Measurements from ENCODE around the gene SLC7A11.
A peak's percentile ranks its signal among the peaks of the same experiment; 100 is the strongest.

The SLC7A11 gene

DNA sequence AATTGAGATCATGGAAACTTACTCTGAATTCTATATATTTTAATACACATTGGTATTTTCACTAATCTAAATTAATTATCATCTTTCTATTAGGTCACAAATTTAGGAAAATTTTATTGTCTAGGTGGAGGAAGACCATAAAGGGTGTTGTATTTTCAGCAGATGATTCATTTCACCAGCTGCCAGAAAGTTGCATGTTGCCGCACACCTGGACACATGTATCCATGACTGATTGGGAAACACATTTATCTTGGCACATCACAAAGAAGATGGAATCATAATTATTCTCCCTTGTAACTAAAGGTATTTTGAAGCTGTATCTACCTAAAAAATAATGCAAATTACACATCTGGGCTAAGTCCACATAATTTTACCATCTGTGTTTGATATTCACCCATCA is 33.1 kb downstream of the SLC7A11 start:
- no peaks in the 10 kb centered on the region for H3K4me1 Mint-ChIP-seq
- no peak for DNase-seq
- H3K36me3 Mint-ChIP-seq (ENCODE audit: low read depth): no peaks in the 10 kb centered on the region
- no peak for ATAC-seq
- H3K27me3 Mint-ChIP-seq: no peaks in the 10 kb centered on the region
- no peak overlapping the region for H3K27ac Mint-ChIP-seq
- H3K4me3 Mint-ChIP-seq: no peak overlapping the region
- H3K9me3 Mint-ChIP-seq: no peaks in the 10 kb centered on the region

DNA sequence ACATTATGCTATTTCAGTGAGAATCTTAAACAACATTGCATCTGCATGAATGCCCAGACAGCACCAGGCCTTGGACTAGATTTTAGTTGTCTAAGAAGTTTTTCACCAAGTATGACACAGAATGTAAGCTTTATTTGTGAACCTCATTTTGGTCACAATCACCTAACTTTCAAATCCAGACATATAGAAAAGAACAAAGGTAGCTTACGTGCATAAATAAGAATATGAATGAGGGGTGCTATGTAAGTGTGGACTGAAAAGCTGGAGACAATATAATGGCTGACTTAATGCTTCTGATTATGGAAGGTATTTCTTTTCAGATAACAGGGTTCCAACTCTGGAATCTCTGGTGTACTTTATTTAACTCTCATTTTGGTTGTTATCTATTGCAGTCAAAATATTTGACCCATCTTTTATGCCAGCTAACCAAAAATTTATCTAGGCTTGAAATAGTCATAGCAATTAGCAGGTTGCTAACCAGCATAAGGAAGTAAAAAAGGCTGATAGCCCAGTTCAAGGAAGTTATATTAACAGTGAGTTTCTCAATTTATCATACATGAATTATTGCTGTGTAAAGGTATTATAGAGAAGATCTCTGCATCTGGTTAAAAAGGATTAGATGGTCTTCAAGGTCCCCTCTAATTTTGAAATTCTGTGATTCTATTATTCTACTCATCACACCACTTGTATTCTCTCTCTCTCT is 36.5 kb downstream of the SLC7A11 start:
- Mint-ChIP-seq H3K36me3 (ENCODE audit: low read depth) (no peaks in the 10 kb centered on the region), H3K4me1 (no peaks in the 10 kb centered on the region), H3K9me3 (no peaks in the 10 kb centered on the region), H3K27me3 (no peaks in the 10 kb centered on the region), H3K4me3 (no peak overlapping the region), H3K27ac (no peak overlapping the region)
- DNase-seq: no peak
- ATAC-seq: no peak

GRCh38 chr4:138204507-138204906 is 37.6 kb downstream of the SLC7A11 start:
- Mint-ChIP-seq H3K36me3 (ENCODE audit: low read depth) (no peaks in the 10 kb centered on the region), H3K4me3 (no peak overlapping the region), H3K4me1 (no peaks in the 10 kb centered on the region), H3K27me3 (no peaks in the 10 kb centered on the region), H3K9me3 (no peaks in the 10 kb centered on the region), H3K27ac (no peak overlapping the region)
- ATAC-seq: no peak
- no peak for DNase-seq

- Mint-ChIP-seq H3K4me1 (no peaks in the 10 kb centered on the region), H3K36me3 (ENCODE audit: low read depth) (no peaks in the 10 kb centered on the region), H3K27ac (no peak overlapping the region), H3K27me3 (no peaks in the 10 kb centered on the region), H3K4me3 (no peak overlapping the region), H3K9me3 (no peaks in the 10 kb centered on the region)
- DNase-seq (no peak), ATAC-seq (no peak)
Measured at GRCh38 chr4:138202686-138203085, 39.5 kb downstream of the SLC7A11 start.

DNA sequence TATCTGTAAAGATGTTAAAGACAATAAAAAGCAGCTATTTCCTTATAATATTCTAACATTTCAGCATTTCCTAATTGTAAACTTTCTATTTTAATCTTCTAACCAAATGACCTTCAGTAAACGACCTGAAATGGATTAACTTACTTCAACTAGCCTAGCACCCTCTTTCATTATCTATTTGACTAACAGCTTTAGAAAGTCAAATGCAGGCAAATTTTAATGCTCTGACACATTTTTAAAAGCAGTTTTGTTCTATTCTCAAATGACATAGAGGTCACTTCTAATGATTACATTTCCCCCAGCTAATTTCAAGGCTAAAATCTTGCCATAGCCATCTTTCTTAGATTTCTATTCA is 41.9 kb downstream of the SLC7A11 start:
- no peaks in the 10 kb centered on the region for H3K9me3 Mint-ChIP-seq
- no peak overlapping the region for H3K27ac Mint-ChIP-seq

DNA sequence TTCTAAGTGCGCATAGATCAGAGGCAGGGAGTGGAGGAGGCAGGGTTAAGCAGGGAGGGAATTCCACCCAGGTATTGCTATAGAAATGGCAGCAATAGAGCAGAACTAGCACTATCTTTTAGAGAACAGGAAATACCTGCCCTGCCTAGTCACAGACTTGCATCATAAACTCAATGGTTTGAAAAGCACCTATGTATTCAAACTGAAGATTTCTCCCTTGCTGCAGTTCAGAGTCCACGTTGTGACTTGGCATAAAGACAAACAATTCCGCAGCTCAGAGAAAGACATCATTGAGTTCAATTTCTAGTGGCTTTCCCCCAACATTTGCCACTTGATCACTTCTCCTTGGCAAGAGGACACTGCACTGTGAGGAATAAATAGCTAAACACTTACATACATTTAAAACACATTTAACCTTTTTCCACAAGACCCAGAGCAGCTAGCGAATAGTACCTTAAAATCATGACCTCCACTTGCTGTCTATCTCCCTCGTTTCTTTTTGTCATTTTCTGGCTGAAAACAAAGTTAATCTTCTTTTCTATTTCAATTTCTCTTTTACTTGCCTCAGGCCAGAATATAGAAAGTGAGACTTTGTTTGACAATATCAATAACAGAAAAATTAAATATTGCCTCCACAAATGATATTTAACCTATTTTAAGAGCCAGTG is 42.4 kb downstream of the SLC7A11 start:
- H3K9me3 Mint-ChIP-seq: no peaks in the 10 kb centered on the region
- no peaks in the 10 kb centered on the region for H3K4me1 Mint-ChIP-seq
- no peak overlapping the region for H3K27ac Mint-ChIP-seq
- H3K4me3 Mint-ChIP-seq: no peak overlapping the region
- H3K36me3 Mint-ChIP-seq (ENCODE audit: low read depth): no peaks in the 10 kb centered on the region
- ATAC-seq (no peak), DNase-seq (no peak)
- no peaks in the 10 kb centered on the region for H3K27me3 Mint-ChIP-seq

More for the DNA sequence above, 41.9 kb downstream of the SLC7A11 start:
- Mint-ChIP-seq H3K4me1 (no peaks in the 10 kb centered on the region), H3K4me3 (no peak overlapping the region), H3K27me3 (no peaks in the 10 kb centered on the region), H3K36me3 (ENCODE audit: low read depth) (no peaks in the 10 kb centered on the region)
- ATAC-seq: no peak
- DNase-seq: no peak

GRCh38 chr4:138196153-138196552 is 46.0 kb downstream of the SLC7A11 start:
- no peaks in the 10 kb centered on the region for H3K36me3 Mint-ChIP-seq (ENCODE audit: low read depth)
- no peak overlapping the region for H3K27ac Mint-ChIP-seq
- ATAC-seq (no peak), DNase-seq (no peak)
- no peak overlapping the region for H3K4me3 Mint-ChIP-seq
- H3K4me1 Mint-ChIP-seq: peaks cover 2% of the 10 kb centered on the region
- no peaks in the 10 kb centered on the region for H3K9me3 Mint-ChIP-seq
- H3K27me3 Mint-ChIP-seq: no peaks in the 10 kb centered on the region

GRCh38 chr4:138193963-138194362 is 48.2 kb downstream of the SLC7A11 start:
- no peaks in the 10 kb centered on the region for H3K9me3 Mint-ChIP-seq
- H3K27ac Mint-ChIP-seq: no peak overlapping the region
- ATAC-seq (no peak), DNase-seq (no peak)
- no peaks in the 10 kb centered on the region for H3K27me3 Mint-ChIP-seq
- H3K4me3 Mint-ChIP-seq: no peak overlapping the region
- H3K36me3 Mint-ChIP-seq (ENCODE audit: low read depth): no peaks in the 10 kb centered on the region
- peaks cover 4% of the 10 kb centered on the region for H3K4me1 Mint-ChIP-seq

DNA sequence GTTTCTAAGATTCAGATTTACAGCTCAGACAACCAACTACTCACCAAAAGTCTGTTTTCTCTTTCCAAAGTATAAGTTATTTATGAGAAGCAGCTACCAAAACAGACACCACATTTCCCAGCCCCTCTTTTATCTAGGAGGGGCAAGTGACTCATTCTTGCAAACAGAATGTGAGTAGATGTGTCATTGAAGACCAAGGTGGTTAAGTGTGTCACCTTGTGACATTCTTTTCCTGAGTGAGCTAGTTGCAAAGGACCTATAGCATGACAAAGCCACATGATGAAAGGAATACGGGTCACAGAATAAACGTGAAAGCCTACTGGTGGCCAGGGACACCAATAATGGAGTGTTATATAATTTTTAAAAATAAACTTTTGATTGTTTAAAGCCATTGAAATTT is 50.0 kb downstream of the SLC7A11 start:
- Mint-ChIP-seq H3K4me3 (no peak overlapping the region), H3K36me3 (ENCODE audit: low read depth) (no peaks in the 10 kb centered on the region), H3K9me3 (no peaks in the 10 kb centered on the region), H3K4me1 (peaks cover 4% of the 10 kb centered on the region), H3K27me3 (no peaks in the 10 kb centered on the region), H3K27ac (no peak overlapping the region)
- peak; percentile 66 for ATAC-seq
- DNase-seq: no peak

GRCh38 chr4:138190452-138190858 is 51.7 kb downstream of the SLC7A11 start:
- H3K9me3 Mint-ChIP-seq: no peaks in the 10 kb centered on the region
- no peaks in the 10 kb centered on the region for H3K36me3 Mint-ChIP-seq (ENCODE audit: low read depth)
- no peak overlapping the region for H3K27ac Mint-ChIP-seq
- DNase-seq (no peak), ATAC-seq (no peak)
- H3K4me1 Mint-ChIP-seq: peaks cover 4% of the 10 kb centered on the region
- H3K4me3 Mint-ChIP-seq: no peak overlapping the region
- no peaks in the 10 kb centered on the region for H3K27me3 Mint-ChIP-seq

GRCh38 chr4:138189206-138189605 is 52.9 kb downstream of the SLC7A11 start:
- H3K36me3 Mint-ChIP-seq (ENCODE audit: low read depth): no peaks in the 10 kb centered on the region
- ATAC-seq: no peak
- H3K4me1 Mint-ChIP-seq: peaks cover 4% of the 10 kb centered on the region
- no peak overlapping the region for H3K4me3 Mint-ChIP-seq
- no peaks in the 10 kb centered on the region for H3K27me3 Mint-ChIP-seq
- H3K27ac Mint-ChIP-seq: no peak overlapping the region
- no peak for DNase-seq
- no peaks in the 10 kb centered on the region for H3K9me3 Mint-ChIP-seq

- H3K4me1 Mint-ChIP-seq: peaks cover 4% of the 10 kb centered on the region
- H3K27ac Mint-ChIP-seq: no peak overlapping the region
- no peaks in the 10 kb centered on the region for H3K36me3 Mint-ChIP-seq (ENCODE audit: low read depth)
- no peak for ATAC-seq
- H3K9me3 Mint-ChIP-seq: no peaks in the 10 kb centered on the region
- no peak overlapping the region for H3K4me3 Mint-ChIP-seq
- H3K27me3 Mint-ChIP-seq: no peaks in the 10 kb centered on the region
- no peak for DNase-seq
Measured at GRCh38 chr4:138188406-138189084, 53.6 kb downstream of the SLC7A11 start.

- Mint-ChIP-seq H3K4me1 (peaks cover under 1% of the 10 kb centered on the region), H3K9me3 (no peaks in the 10 kb centered on the region), H3K27ac (no peak overlapping the region), H3K36me3 (ENCODE audit: low read depth) (no peaks in the 10 kb centered on the region), H3K27me3 (no peaks in the 10 kb centered on the region), H3K4me3 (no peak overlapping the region)
- DNase-seq (no peak), ATAC-seq (no peak)
Measured at GRCh38 chr4:138185859-138186645, 56.1 kb downstream of the SLC7A11 start.

DNA sequence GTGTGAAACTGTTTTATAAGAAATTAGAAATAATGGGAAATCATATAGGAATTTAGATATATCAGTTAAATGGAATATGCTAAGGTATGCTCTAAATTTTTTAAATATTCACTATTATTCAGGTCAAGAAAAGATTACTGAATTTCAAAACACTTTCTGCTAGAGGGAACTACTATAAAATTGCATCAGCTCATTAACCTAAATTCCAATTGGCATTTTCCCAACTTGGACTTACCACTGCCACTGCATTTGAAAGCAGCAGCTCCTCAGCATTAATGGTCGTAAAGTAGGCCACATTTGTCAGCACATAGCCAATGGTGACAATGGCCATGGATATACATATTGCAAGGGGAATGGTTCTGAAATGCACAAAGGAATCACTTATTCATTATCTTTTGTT is 57.3 kb downstream of the SLC7A11 start:
- no peak for DNase-seq
- H3K4me1 Mint-ChIP-seq: no peaks in the 10 kb centered on the region
- no peaks in the 10 kb centered on the region for H3K27me3 Mint-ChIP-seq
- no peak overlapping the region for H3K4me3 Mint-ChIP-seq
- no peak for ATAC-seq
- no peaks in the 10 kb centered on the region for H3K9me3 Mint-ChIP-seq
- H3K36me3 Mint-ChIP-seq (ENCODE audit: low read depth): no peaks in the 10 kb centered on the region
- no peak overlapping the region for H3K27ac Mint-ChIP-seq

All from activated naive CD8-positive, alpha-beta T cell treated with anti-CD3 and anti-CD28 coated beads, Interleukin-2, amount 50 U/mL, for 24 hours (primary cell).